Measurements from ENCODE around the gene OR10X1.

Gene OR10X1

GRCh38 chr1:158579733-158580132 lies at the start of gene OR10X1:
TSS of gene OR10X1 (minus strand) at chr1:158579899. CDS start at chr1:158579899, 0 bp downstream.
- DNase-seq (ENCODE audit: low spot score) = no peak

DNA sequence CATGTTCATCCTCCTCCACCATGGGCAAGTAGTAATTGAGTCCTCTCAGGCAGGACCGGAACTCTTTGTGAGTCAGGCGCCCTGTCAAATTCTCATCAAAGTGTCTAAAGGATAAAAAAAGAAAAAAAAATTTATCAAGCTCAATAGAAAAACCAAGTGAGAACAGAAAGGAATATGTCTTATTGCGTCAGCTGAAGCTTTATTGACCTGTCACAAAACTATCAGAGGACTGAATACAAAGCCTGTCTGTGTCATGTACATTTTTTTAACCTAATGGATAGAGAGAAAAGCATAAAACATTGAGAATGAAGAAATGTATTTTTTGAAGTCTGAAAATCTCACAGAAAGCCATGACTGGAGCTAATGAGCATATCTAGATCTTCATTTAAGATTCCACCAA lies 34.1 kb upstream of the OR10X1 start:
- DNase-seq (ENCODE audit: low spot score) = no peak

DNA sequence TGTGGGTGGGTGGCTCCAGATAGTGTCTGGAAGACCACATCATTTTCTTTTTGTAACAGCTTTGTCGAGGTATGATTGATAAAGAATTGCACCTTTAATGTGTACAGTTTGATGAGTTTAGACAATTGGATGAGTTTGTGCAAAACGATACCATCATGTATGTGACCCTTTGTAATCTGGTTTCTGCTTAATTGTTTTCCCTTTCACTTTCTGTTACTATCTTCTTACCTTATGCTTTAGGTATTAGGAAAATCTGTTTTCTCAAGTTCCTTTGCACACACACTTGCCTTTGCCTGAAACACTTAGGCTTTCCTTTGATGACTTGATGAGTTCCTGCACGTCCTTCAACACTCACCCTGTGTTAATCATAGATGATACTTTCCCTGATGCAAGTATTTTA lies 32.2 kb upstream of the OR10X1 start:
- DNase-seq (ENCODE audit: low spot score) = no peak

DNA sequence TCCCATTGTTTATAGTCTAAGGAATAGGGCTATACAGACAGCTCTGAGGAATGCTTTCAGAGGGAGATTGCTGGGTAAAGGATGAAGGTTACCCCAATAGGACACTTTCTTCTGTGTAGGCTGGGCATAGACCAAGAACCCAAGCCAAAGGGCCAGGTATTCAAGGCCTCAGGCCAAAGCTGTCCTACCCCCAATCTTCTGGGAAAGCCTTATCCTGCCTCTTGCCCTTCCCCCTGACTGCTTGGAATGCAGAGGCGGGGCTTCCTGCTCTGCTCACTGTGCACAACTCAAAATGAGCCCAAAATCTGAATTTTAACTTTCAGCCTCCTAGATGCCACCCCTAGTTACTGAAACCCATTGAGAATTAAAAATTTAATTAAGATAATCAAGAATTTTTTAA lies 27.6 kb upstream of the OR10X1 start:
- DNase-seq (ENCODE audit: low spot score) = no peak

DNA sequence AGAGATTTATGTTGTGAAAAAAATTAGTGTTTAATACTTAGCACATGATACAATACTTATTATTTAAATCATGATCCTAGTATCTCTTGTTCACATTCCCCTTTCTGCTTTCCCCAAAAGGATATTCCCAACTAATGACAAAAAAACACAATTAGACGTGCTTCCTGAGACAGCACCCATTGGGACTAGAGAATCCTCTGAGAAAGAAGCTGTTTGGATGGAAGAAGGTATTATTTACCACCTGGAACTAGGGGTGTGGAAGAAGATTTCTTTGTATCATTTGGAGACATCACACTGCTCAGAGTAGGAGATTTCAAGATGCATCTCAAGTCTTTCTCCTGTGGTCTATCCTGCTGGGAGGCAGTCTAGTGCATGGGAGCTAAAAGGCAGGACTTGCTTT lies 25.3 kb upstream of the OR10X1 start, which contains the start of gene OR10Z1:
OR10Z1 (plus strand) TSS at position 301 of the 400 bp plus-strand sequence. CDS start 1,171 bp downstream, outside the sequence.
- DNase-seq (ENCODE audit: low spot score) = no peak

DNA sequence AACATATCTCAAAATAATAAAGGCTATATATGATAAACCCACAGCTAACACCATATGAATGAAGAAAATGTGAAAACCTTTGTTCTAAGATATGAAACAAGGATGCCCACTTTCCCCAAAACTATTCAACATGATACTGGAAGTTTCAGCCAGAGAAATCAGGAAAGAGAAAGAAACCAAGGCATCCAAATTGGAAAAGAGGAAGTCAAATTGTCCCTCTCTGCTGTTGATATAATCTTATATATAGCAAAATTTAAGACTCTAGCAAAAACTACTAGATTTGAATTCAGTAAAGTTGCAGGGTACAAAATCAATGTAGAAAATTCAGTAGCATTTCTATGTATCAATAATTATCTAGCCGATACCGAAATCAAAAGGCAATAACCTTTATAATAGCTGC lies 21.0 kb upstream of the OR10X1 start:
- DNase-seq (ENCODE audit: low spot score) = no peak

DNA sequence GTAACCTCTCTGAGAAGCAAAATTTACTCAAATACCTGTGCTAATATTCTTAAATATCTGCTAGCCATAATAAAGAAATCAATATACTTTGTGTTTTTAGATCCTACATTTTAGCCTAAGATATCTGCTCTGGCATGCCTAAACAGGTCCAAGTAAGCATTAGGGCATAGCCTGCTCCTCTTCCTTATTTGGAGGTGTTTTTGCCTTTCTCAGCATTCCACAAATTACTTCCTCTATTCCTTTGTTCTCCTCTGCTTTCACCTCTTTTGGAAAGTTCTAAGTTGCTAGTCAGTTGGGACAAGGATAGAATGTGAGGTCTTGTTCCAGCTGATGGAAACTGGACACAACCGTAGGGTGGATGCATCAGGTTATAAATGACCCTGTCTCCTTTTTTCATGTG lies 7.2 kb upstream of the OR10X1 start:
- no peak for DNase-seq (ENCODE audit: low spot score)

DNA sequence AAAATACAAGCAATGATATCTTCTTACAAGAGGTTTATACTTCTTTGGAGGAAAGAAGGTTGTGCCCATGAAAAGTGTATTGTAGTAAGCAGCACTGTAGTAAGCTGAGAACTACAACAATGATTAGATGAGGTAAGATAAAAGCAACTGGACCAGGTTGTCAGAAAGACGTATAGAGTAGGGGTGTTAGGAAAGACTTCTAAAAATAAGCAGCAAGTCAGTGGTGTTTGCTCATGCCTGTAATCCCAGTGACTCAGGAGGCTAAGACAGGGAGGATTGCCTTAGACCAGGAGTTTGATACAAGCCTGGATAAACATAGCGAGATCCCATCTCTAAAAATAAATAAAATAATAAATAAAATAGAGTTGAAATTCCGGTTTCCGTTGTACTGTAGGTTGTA lies 4.3 kb upstream of the OR10X1 start:
- no peak for DNase-seq (ENCODE audit: low spot score)

GRCh38 chr1:158577561-158577960 lies 2.1 kb downstream of the OR10X1 start:
- no peak for DNase-seq (ENCODE audit: low spot score)

DNA sequence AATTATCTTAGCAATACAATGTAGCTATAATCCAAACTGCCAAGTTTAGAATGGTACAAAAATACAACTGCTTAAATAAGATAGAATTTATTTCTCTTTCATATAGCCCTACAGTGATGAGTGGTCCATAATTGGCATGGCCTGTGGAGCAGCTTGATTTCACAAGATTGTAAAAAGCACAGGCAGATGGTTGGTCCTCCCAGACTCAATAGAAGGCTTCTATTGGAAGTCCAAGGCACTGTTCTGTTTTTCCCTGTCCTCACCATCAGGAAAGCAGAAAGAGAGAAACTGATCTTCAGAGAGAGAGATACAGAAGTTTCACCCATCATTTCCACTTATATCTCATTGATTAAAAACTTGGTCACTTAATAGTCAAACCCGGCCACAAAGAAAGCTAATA lies 7.5 kb downstream of the OR10X1 start:
- no peak for DNase-seq (ENCODE audit: low spot score)

DNA sequence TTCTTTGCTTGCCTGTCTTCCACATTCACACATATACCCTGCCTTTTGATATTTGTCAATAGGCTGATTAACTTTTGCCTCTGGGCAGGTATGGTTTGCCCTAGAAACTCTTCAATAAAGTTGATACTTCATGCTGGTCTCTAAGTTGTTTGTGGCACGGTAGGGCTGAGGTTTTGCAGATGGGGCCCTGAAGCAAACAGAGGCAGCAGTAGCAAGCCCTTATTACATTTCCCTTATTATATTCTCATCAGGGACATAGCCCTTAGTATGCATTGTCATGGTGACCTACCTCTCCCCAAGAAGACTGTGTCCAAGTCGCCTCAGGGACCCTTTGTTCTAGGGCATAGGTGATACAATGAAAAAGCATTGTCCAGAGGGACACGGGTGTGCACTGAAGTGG lies 9.2 kb downstream of the OR10X1 start, which contains the start of gene OR6P1:
OR6P1 (minus strand) TSS at position 101 of the 400 bp plus-strand sequence. CDS start 6,976 bp downstream, outside the sequence.
- no peak for DNase-seq (ENCODE audit: low spot score)

- no peak for DNase-seq (ENCODE audit: low spot score)
These were observed 15.1 kb downstream of the OR10X1 start for GRCh38 chr1:158564608-158565007.

- DNase-seq (ENCODE audit: low spot score) = no peak
These were observed 15.8 kb downstream of the OR10X1 start for GRCh38 chr1:158563853-158564252.

DNA sequence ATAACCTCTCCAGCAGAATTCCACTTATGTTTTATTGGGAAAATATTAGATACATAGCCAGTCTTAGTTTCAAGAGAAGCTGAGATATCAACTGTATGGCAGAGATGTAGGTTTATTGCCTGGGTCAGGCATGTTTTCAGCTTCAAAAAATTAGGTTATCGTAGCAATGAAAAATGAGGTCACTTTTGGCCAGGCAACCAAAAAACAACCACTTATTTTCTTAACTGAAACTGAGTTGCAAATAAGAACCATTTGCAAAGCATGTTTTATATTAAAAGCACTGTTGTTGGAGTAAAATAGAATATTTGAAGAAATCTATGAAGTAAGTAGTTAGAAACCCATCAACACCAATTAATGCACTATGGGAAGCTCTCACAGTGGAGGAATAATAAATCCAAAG lies 20.0 kb downstream of the OR10X1 start:
- no peak for DNase-seq (ENCODE audit: low spot score)

GRCh38 chr1:158554352-158554751 lies 25.3 kb downstream of the OR10X1 start, which contains the start of gene OR6Y1:
TSS of gene OR6Y1 (minus strand) at chr1:158554405. CDS start at chr1:158548105, 6,300 bp downstream.
- no peak for DNase-seq (ENCODE audit: low spot score)

GRCh38 chr1:158552296-158552695 lies 27.4 kb downstream of the OR10X1 start:
- DNase-seq (ENCODE audit: low spot score) = no peak

GRCh38 chr1:158547533-158547932 lies 32.2 kb downstream of the OR10X1 start:
- DNase-seq (ENCODE audit: low spot score) = no peak

GRCh38 chr1:158537609-158538008 lies 42.1 kb downstream of the OR10X1 start:
- no peak for DNase-seq (ENCODE audit: low spot score)

GRCh38 chr1:158534496-158534895 lies 45.2 kb downstream of the OR10X1 start:
- DNase-seq (ENCODE audit: low spot score) = no peak

Data from HuH-7.5 (cell line).